Gastroesophageal sphincter (tissue), 4 donors: Measurements from ENCODE around the gene EHBP1. TPM values are rescaled to one million over a fixed set of nuclear protein-coding genes. Genes with fewer than 3 reads are reported as not detected.

Experiments used
- ATAC-seq: fragments of 150-250 bp; one replicate; pipeline ENCODE4 v1.9.1; 2016; ENCODE audit warnings: mild to moderate bottlenecking, moderate library complexity
- H3K27ac ChIP-seq, 4 donors: fragments of 200-600 bp; sonication (generic) in 3 of 4; 1 replicate in 3 of 4; 2 replicates in 1 of 4; pipeline ENCODE4 v1.5.1; 2016 to 2019
- H3K27me3 ChIP-seq: fragments of 200-600 bp; sonication (generic); one replicate; pipeline ENCODE4 v1.5.1; 2019
- H3K36me3 ChIP-seq, 2 donors: fragments of 200-600 bp; sonication (generic); one replicate each; pipeline ENCODE4 v1.5.1; 2019; ENCODE audit warnings: control low read depth in 1 of 2
- H3K4me1 ChIP-seq, 3 donors: fragments of 200-600 bp; sonication (generic); 1 replicate in 2 of 3; 2 replicates in 1 of 3; pipeline ENCODE4 v1.5.1; 2016 to 2019; ENCODE audit warnings: control low read depth in 2 of 3
- H3K4me3 ChIP-seq, 2 donors: fragments of 200-600 bp; sonication (generic); one replicate each; pipeline ENCODE4 v1.5.1; 2019; ENCODE audit warnings: mild to moderate bottlenecking in 1 of 2, moderate library complexity in 1 of 2
- H3K9me3 ChIP-seq, 3 donors: fragments of 200-600 bp; sonication (generic); one replicate each; pipeline ENCODE4 v1.5.1; 2017 to 2019; ENCODE audit warnings: control low read depth in 2 of 3
- EP300 ChIP-seq: sonication (generic); formaldehyde crosslinking; IDR thresholded peaks from one replicate; pipeline ENCODE4 v1.6.1; 2017; ENCODE audit warnings: antibody characterized with exemption, mild to moderate bottlenecking
- POLR2A ChIP-seq, 2 donors: fragments of 450-650 bp; IDR thresholded peaks; one replicate each; pipeline ENCODE4 v1.6.1; 2017; ENCODE audit warnings: antibody characterized with exemption in 2 of 2, mild to moderate bottlenecking in 2 of 2, moderate library complexity in 1 of 2
- POLR2AphosphoS5 ChIP-seq: sonication (generic); formaldehyde crosslinking; IDR thresholded peaks from one replicate; pipeline ENCODE4 v1.6.1; 2017; ENCODE audit warnings: antibody characterized with exemption
- WGBS, 2 donors: methylation state at CpG; one replicate each; pipeline ENCODE4 v1.1.5; 2018; ENCODE audit warnings: low coverage in 1 of 2; 5-methylcytosine and 5-hydroxymethylcytosine counted together
- total RNA-seq, 4 donors: library from RNA; depleted of rRNA; stranded (reverse); fragments of >200 nt; gene quantifications; one replicate each; pipeline ENCODE4 v1.1.0, GENCODE V29; 2016
- TF ChIP-seq, protein P1 (sequence below), 4 experiments: fragments of 200-600 bp in 2 of 4; fragments of 450-650 bp in 2 of 4; sonication (generic) in 1 of 4; IDR thresholded peaks; one replicate each; pipeline ENCODE4 v1.5.1; 2017 to 2019; ENCODE audit warnings: antibody characterized with exemption in 4 of 4, mild to moderate bottlenecking in 2 of 4, moderate library complexity in 2 of 4

Gene EHBP1
- 100 to 1,000 TPM in 3 of 4 donors, 10 to 100 TPM in 1; 82.4 to 159 (median 146) TPM for total RNA-seq

DNA sequence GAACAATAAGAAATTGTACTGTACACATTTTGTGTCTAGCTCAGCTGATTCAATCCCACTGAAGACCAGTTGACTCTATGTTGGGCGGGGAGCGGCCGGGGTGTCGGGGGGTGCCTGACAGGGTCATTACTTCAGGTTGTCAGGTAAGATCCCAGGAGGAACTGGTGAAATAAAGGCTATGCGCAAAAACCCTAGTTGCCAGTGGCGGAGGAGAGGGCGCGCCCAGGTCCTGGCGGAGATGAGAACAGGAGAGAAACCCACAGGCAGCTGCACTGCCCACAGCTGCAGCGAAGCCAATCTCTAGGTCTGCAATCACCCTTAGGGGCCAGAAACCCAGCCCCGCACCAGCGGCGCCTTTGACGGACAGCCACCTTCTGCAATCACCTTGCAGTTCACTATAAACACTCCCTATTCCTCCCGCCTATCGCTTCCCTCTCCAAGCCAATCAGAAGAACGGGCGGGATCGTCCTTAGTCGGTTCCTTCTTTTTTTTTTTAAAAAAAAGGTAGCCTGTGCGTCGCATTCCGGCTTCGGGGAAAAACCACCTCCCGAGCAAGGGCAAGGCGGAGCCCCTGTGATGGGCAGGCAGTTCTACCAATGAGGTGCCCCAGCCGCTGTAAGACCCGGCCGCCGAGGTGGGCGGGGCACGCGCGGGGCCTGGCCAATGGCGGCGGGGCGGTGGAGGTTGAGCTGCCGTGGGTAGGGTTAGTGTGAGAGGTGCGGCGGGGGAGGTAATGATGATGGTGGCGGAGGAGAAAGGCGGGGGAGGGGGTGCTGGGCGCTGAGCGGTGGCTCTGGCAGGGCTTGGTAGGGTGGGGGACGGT lies at the start of gene EHBP1:
Gene EHBP1, plus strand, starts transcription at position 707 of the 823 bp plus-strand sequence. CDS start 1,479 bp downstream, outside the sequence.
- 0 to 6% methylated on average over 8 to 29 of the region's 45 CpGs for WGBS, 2 donors
- H3K27me3 ChIP-seq = no peaks in the 10 kb centered on the region
- TF ChIP-seq, protein P1, sequence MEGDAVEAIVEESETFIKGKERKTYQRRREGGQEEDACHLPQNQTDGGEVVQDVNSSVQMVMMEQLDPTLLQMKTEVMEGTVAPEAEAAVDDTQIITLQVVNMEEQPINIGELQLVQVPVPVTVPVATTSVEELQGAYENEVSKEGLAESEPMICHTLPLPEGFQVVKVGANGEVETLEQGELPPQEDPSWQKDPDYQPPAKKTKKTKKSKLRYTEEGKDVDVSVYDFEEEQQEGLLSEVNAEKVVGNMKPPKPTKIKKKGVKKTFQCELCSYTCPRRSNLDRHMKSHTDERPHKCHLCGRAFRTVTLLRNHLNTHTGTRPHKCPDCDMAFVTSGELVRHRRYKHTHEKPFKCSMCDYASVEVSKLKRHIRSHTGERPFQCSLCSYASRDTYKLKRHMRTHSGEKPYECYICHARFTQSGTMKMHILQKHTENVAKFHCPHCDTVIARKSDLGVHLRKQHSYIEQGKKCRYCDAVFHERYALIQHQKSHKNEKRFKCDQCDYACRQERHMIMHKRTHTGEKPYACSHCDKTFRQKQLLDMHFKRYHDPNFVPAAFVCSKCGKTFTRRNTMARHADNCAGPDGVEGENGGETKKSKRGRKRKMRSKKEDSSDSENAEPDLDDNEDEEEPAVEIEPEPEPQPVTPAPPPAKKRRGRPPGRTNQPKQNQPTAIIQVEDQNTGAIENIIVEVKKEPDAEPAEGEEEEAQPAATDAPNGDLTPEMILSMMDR (IDR thresholded peaks at IDR 0.05) = peak in 1 of 4 experiments; percentile 5
- TF ChIP-seq POLR2AphosphoS5 (peak; percentile 85), POLR2A (IDR thresholded peaks at IDR 0.05) (peak; percentile 65 to 73), EP300 (no peak)
- peak within 1 kb of the TSS; percentile 88 to 97 for H3K4me3 ChIP-seq
- H3K36me3 ChIP-seq = no peaks in the 10 kb centered on the region
- ATAC-seq = peak; percentile 97
- peak within 1 kb of the TSS; percentile 95 to 98 (median 96) for H3K27ac ChIP-seq
- H3K9me3 ChIP-seq = no peaks in the 10 kb centered on the region
- peaks cover 4 to 43% (median 10%) of the 10 kb centered on the region in 3 donors for H3K4me1 ChIP-seq

DNA sequence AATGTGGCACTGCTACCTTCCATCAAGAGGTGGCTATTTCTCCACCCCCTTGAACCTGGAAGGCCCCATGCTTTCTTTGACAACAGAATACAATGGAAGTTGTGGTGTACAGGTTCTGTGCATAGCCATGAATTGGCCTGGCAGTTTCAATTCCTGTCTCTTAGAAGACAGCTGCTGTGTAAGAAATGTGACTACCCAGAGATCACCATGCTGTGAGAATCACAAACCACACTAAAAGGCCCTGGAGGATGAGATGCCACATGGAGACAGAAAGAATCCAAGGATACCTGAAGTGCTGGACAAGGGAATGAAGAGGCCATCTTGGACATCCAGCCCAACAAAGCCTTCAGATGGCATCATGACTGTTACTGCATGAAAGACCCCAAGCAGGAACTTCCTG lies 47.7 kb upstream of the EHBP1 start:
- no peak overlapping the region for H3K27ac ChIP-seq
- no peak for TF ChIP-seq POLR2A (IDR thresholded peaks at IDR 0.05)
- TF ChIP-seq, protein P1 (IDR thresholded peaks at IDR 0.05) = no peak
- TF ChIP-seq EP300 = no peak
- TF ChIP-seq POLR2AphosphoS5 = no peak
- ATAC-seq = no peak
- no peaks in the 10 kb centered on the region for H3K36me3 ChIP-seq
- no peak overlapping the region for H3K4me3 ChIP-seq
- H3K27me3 ChIP-seq = no peaks in the 10 kb centered on the region
- no peaks in the 10 kb centered on the region for H3K9me3 ChIP-seq
- H3K4me1 ChIP-seq = peaks cover 8 to 36% (median 13%) of the 10 kb centered on the region in 3 donors

DNA sequence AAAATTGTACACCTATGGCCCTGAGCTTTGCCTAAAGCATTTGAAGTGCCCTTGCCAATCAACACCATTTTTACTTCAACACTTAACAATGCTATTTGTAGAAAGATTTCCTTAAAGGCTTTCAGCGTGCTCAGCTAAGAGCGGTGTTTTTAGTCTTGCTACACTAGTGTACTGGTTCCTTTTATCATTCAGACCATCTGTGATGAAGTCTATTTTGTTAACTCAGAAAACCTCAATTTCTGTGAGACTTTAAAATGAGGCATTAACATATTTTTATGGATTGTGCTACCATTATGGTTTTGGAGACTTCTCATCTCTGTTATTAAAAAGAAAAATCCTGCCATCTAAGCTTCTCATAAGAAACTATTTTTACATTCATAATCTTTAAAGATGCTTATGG lies 46.6 kb upstream of the EHBP1 start:
- no peak overlapping the region for H3K4me3 ChIP-seq
- no peaks in the 10 kb centered on the region for H3K36me3 ChIP-seq
- no peaks in the 10 kb centered on the region for H3K27me3 ChIP-seq
- 91 to 92% methylated on average over 2 of the region's 2 CpGs for WGBS, 2 donors
- TF ChIP-seq, protein P1 (IDR thresholded peaks at IDR 0.05) = no peak
- TF ChIP-seq POLR2AphosphoS5 (no peak), POLR2A (IDR thresholded peaks at IDR 0.05) (no peak), EP300 (no peak)
- no peak overlapping the region for H3K27ac ChIP-seq
- ATAC-seq = no peak
- no peaks in the 10 kb centered on the region for H3K9me3 ChIP-seq
- peaks cover 12 to 47% (median 17%) of the 10 kb centered on the region in 3 donors for H3K4me1 ChIP-seq

DNA sequence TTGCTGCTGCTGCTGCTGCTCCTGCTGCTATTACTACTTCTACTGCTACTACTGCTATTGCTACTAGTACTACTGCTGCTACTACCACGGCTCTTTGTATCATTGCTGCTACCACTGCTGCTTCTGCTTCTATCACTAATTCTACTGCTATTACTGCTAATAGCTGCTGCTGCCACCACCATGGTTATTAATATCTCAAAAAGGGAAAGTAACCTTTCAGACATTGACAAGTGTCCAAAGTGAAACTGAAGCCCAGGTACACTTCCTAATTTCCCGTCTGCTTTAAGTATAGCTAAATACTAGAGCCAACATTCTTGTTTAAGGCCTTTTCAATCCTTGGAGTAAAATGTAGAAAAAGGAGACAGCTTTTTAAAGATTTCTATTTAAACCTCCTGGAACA lies 45.4 kb upstream of the EHBP1 start:
- no peak for ATAC-seq
- Histone ChIP-seq H3K27me3 (no peaks in the 10 kb centered on the region), H3K27ac (peak overlapping the region; percentile 10 to 82 (median 40)), H3K9me3 (no peaks in the 10 kb centered on the region), H3K36me3 (no peaks in the 10 kb centered on the region), H3K4me1 (peaks cover 16 to 59% (median 20%) of the 10 kb centered on the region in 3 donors), H3K4me3 (peak overlapping the region in 1 of 2 donors; percentile 1)
- no peak for TF ChIP-seq EP300
- no peak for TF ChIP-seq POLR2AphosphoS5
- TF ChIP-seq, protein P1 (IDR thresholded peaks at IDR 0.05) = no peak
- no peak for TF ChIP-seq POLR2A (IDR thresholded peaks at IDR 0.05)
- 46 to 50% methylated on average over 2 of the region's 2 CpGs for WGBS, 2 donors
